Endothelial cell (in vitro differentiated cells): ENCODE data around the gene IQCE. TPM values are rescaled to one million over a fixed set of nuclear protein-coding genes. Genes with fewer than 3 reads are reported as not detected.

Experiments used
- DNase-seq: peaks from one replicate; pipeline ENCODE4 v3.0.0; 2021; ENCODE audit warnings: low spot score
- H3K27ac Mint-ChIP-seq: one replicate; pipeline ENCODE4 v1.8.0; 2021; ENCODE audit warnings: mixed read lengths, inconsistent platforms; ENCODE audit not compliant: unreplicated experiment
- H3K27me3 Mint-ChIP-seq: one replicate; pipeline ENCODE4 v1.8.0; 2021; ENCODE audit warnings: mild to moderate bottlenecking, moderate library complexity, mixed read lengths, inconsistent platforms; ENCODE audit not compliant: unreplicated experiment
- H3K36me3 Mint-ChIP-seq: one replicate; pipeline ENCODE4 v1.8.0; 2021; ENCODE audit warnings: mild to moderate bottlenecking, low read depth, mixed read lengths, inconsistent platforms; ENCODE audit not compliant: unreplicated experiment
- H3K4me1 Mint-ChIP-seq: one replicate; pipeline ENCODE4 v1.8.0; 2021; ENCODE audit warnings: mild to moderate bottlenecking, mixed read lengths, inconsistent platforms; ENCODE audit not compliant: unreplicated experiment
- H3K4me3 Mint-ChIP-seq: one replicate; pipeline ENCODE4 v1.8.0; 2021; ENCODE audit warnings: mild to moderate bottlenecking, mixed read lengths, inconsistent platforms; ENCODE audit not compliant: unreplicated experiment
- H3K9me3 Mint-ChIP-seq: one replicate; pipeline ENCODE4 v1.8.0; 2021; ENCODE audit warnings: mixed read lengths, inconsistent platforms; ENCODE audit not compliant: unreplicated experiment
- total RNA-seq: library from RNA; stranded (reverse); fragmentation: NEBNext Ultra II Directional; extraction: Animal tissue kit (Norgen Biotek cat#: 25700); gene quantifications from one replicate; pipeline ENCODE4 v1.2.1, GENCODE V29; 2021; ENCODE audit not compliant: unreplicated experiment
- TF ChIP-seq, protein P1 (sequence below): fragments of 200-600 bp; sonication (generic); IDR thresholded peaks from one replicate; pipeline ENCODE4 v1.5.0; 2021; ENCODE audit warnings: antibody characterized with exemption; ENCODE audit not compliant: unreplicated experiment

IQCE gene
- total RNA-seq, 1 donor from 2014 or later: 9.6 TPM

DNA sequence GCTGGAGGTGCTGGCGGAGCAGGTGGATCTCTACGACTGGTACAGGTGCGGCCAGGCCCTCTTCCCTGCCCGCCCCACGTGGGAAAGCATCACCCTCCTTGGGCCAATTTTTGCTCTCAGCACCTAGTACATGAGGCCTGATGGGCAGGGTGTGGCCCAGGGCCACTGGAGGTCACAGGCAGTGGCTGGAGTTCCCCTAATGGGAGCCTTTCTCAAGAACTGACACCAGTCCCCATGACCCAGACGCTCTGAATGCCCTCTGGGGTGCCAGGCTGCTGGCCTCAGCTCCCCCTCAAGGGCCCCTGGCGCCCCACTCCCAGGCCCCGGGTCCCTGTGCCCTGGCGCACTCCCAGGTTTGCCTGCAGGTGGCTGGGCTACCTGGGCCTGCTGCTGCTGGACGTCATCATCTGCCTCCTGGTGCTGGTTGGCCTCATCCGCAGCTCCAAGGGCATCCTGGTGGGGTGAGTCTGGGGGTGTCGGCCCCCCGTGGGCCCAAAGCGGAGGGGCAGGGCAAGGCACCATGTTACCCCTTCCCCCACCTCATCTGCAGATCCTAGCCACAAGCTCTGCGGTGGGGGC lies 88.9 kb downstream of the IQCE start:
- Mint-ChIP-seq H3K4me3 (no peak overlapping the region), H3K4me1 (peaks cover 9% of the 10 kb centered on the region), H3K36me3 (peaks cover 14% of the 10 kb centered on the region), H3K27ac (no peak overlapping the region), H3K27me3 (peaks cover 7% of the 10 kb centered on the region), H3K9me3 (no peaks in the 10 kb centered on the region)
- TF ChIP-seq, protein P1, sequence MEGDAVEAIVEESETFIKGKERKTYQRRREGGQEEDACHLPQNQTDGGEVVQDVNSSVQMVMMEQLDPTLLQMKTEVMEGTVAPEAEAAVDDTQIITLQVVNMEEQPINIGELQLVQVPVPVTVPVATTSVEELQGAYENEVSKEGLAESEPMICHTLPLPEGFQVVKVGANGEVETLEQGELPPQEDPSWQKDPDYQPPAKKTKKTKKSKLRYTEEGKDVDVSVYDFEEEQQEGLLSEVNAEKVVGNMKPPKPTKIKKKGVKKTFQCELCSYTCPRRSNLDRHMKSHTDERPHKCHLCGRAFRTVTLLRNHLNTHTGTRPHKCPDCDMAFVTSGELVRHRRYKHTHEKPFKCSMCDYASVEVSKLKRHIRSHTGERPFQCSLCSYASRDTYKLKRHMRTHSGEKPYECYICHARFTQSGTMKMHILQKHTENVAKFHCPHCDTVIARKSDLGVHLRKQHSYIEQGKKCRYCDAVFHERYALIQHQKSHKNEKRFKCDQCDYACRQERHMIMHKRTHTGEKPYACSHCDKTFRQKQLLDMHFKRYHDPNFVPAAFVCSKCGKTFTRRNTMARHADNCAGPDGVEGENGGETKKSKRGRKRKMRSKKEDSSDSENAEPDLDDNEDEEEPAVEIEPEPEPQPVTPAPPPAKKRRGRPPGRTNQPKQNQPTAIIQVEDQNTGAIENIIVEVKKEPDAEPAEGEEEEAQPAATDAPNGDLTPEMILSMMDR: no peak
- no peak for DNase-seq

DNA sequence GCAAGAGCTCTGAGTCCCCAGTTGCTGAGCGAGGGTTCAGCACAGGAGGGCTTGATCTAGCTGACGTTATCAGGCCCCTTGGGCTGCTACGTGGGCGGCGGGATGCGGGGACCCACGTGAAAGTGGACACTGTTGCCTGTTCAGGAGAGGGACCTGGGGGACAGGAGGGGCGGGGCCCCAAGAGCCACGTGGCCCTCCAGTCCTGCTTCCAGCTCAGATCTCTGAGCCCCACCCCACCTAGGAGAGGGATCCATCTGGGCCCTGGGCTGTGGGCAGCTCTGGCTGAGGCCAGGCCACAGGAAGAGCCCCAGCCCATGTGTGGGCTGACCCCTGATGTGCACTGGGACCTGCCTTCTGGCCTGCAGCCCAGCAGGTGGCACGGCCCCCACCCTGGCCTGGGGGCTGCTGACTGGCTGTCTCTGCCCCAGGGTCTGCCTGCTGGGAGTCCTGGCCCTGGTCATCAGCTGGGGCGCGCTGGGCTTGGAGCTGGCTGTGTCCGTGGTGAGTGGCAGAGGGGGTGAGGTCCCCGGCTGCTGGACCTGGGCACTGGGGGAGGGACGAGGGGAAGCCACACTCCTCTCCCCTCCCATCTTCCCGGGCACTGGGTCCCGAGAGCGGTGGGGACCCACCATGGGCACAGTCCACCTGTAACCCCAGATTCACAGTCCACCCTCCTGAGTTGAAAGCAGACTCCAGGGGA lies 90.5 kb downstream of the IQCE start:
- TF ChIP-seq, protein P1: no peak
- Mint-ChIP-seq H3K27me3 (peaks cover 7% of the 10 kb centered on the region), H3K36me3 (peaks cover 14% of the 10 kb centered on the region), H3K27ac (no peak overlapping the region), H3K4me1 (peaks cover 9% of the 10 kb centered on the region), H3K4me3 (no peak overlapping the region), H3K9me3 (no peaks in the 10 kb centered on the region)
- DNase-seq: no peak

DNA sequence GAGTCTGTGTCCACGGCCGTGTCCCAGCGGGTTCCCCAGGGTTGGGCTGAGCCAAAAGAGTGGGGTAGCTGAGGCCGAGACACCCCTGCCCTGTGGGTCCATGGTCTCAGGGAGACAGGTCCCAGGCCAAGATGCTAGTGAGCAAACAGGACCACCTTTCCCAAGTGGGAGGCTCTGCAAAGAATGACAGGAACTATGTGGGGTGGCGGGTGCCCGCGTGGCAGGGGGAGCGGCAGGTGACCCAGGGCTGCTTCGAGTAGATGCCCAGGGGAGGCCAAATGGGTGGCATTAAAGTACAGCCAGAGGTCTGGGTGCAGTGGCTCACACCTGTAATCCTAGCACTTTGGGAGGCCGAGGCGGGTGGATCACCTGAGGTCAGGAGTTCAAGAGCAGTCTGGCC lies 91.2 kb downstream of the IQCE start:
- Mint-ChIP-seq H3K4me3 (no peak overlapping the region), H3K27ac (no peak overlapping the region), H3K36me3 (peaks cover 14% of the 10 kb centered on the region), H3K27me3 (peaks cover 7% of the 10 kb centered on the region), H3K9me3 (no peaks in the 10 kb centered on the region), H3K4me1 (peaks cover 8% of the 10 kb centered on the region)
- DNase-seq: no peak
- TF ChIP-seq, protein P1: no peak

DNA sequence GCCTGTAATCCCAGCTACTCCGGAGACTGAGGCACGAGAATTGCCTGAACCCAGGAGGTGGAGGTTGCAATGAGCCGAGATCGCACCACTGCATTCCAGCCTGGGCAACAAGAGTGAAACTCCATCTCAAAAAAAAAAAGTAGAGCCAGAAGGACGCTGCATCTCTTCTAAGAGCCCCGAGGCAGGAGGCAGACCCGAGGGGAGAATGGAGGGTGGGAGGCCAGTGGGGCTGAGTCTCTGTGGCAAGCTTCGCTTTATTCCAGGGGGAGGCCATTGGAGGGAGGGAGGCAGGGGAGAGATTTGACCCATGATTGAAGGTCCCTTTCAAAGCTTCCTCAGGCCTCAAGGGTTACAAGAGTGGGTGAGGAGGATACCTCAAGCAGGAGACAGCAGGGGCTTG lies 91.7 kb downstream of the IQCE start:
- H3K4me3 Mint-ChIP-seq: no peak overlapping the region
- H3K4me1 Mint-ChIP-seq: peaks cover 3% of the 10 kb centered on the region
- peak overlapping the region; percentile 18 for H3K27ac Mint-ChIP-seq
- peaks cover 7% of the 10 kb centered on the region for H3K27me3 Mint-ChIP-seq
- no peaks in the 10 kb centered on the region for H3K9me3 Mint-ChIP-seq
- TF ChIP-seq, protein P1: no peak
- no peak for DNase-seq
- H3K36me3 Mint-ChIP-seq: peaks cover 14% of the 10 kb centered on the region

DNA sequence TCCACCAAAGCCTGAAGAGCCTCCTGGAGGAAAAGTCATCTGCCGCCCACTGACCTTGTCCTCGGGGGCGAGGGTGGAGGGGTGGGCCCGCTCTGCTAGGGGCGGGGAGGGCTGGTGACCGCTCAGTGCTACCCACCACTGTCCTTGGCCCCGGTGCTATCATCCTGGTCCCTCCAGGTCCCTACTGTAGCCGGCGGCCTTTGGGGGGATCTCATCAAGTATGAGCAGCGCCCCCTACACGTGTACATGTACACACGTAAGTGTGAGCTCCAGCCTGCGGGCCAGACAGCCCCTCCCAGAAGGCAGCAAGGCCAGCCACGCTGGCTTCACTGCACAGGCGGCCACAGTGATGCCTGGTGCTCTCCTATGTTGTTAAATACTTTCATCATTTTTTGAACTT lies 92.6 kb downstream of the IQCE start:
- Mint-ChIP-seq H3K4me1 (no peaks in the 10 kb centered on the region), H3K27me3 (peaks cover 2% of the 10 kb centered on the region)

More for the DNA sequence above, 92.6 kb downstream of the IQCE start:
- TF ChIP-seq, protein P1: peak; percentile 22
- no peak for DNase-seq
- peaks cover 14% of the 10 kb centered on the region for H3K36me3 Mint-ChIP-seq
- no peak overlapping the region for H3K27ac Mint-ChIP-seq
- no peaks in the 10 kb centered on the region for H3K9me3 Mint-ChIP-seq
- H3K4me3 Mint-ChIP-seq: no peak overlapping the region
